WTC11 (cell line): ENCODE measurements around the gene WDR3.

Experiments
- ATF3 ChIP-seq: sonication (generic); formaldehyde crosslinking; conservative IDR thresholded peaks from 2 replicates; pipeline ENCODE4 v1.8.1; 2022; ENCODE audit warnings: mild to moderate bottlenecking, missing genetic modification reagents
- CTCF ChIP-seq: fragments of 200-600 bp; IDR thresholded peaks from 2 replicates; pipeline ENCODE4 v1.8.0; 2022; ENCODE audit warnings: antibody characterized with exemption
- E2F1 ChIP-seq: sonication (generic); formaldehyde crosslinking; IDR thresholded peaks from 2 replicates; pipeline ENCODE4 v1.8.0; 2022; ENCODE audit warnings: mild to moderate bottlenecking, missing genetic modification reagents
- FOXJ3 ChIP-seq: sonication (generic); formaldehyde crosslinking; IDR thresholded peaks from 2 replicates; pipeline ENCODE4 v1.9.0; 2021; ENCODE audit warnings: missing genetic modification reagents, mild to moderate bottlenecking, borderline replicate concordance
- FOXK1 ChIP-seq: sonication (generic); formaldehyde crosslinking; IDR thresholded peaks from 2 replicates; pipeline ENCODE4 v1.8.0; 2022; ENCODE audit warnings: mild to moderate bottlenecking, moderate library complexity, missing genetic modification reagents
- FOXP4 ChIP-seq: sonication (generic); formaldehyde crosslinking; IDR thresholded peaks from 2 replicates; pipeline ENCODE4 v1.8.0; 2022; ENCODE audit warnings: mild to moderate bottlenecking, missing genetic modification reagents
- JUN ChIP-seq: sonication (generic); formaldehyde crosslinking; IDR thresholded peaks from 2 replicates; pipeline ENCODE4 v1.8.0; 2023; ENCODE audit warnings: mild to moderate bottlenecking, missing genetic modification reagents
- SMAD3 ChIP-seq: sonication (generic); formaldehyde crosslinking; IDR thresholded peaks from 2 replicates; pipeline ENCODE4 v1.8.0; 2022; ENCODE audit warnings: missing genetic modification reagents, mild to moderate bottlenecking, borderline replicate concordance
- TP53 ChIP-seq: sonication (generic); formaldehyde crosslinking; IDR thresholded peaks from 2 replicates; pipeline ENCODE4 v1.8.1; 2023; ENCODE audit warnings: mild to moderate bottlenecking, missing genetic modification reagents
- ZNF138 ChIP-seq: sonication (generic); formaldehyde crosslinking; conservative IDR thresholded peaks from 2 replicates; pipeline ENCODE4 v1.8.1; 2022; ENCODE audit warnings: mild to moderate bottlenecking, moderate library complexity, missing genetic modification reagents
- ZNF219 ChIP-seq: sonication (generic); formaldehyde crosslinking; IDR thresholded peaks from 2 replicates; pipeline ENCODE4 v1.8.0; 2023; ENCODE audit warnings: missing genetic modification reagents, mild to moderate bottlenecking, borderline replicate concordance
- ZNF263 ChIP-seq: sonication (generic); formaldehyde crosslinking; IDR thresholded peaks from 2 replicates; pipeline ENCODE4 v1.8.1; 2022; ENCODE audit warnings: low read depth, mild to moderate bottlenecking, moderate library complexity, missing genetic modification reagents

- TF ChIP-seq CTCF (no peak), FOXK1 (CRISPR knock-in tag) (no peak), FOXP4 (CRISPR knock-in tag) (no peak), FOXJ3 (CRISPR knock-in tag) (no peak), JUN (CRISPR knock-in tag) (no peak), E2F1 (CRISPR knock-in tag) (no peak), ATF3 (CRISPR knock-in tag) (no peak), TP53 (no peak), ZNF138 (CRISPR knock-in tag) (no peak), ZNF219 (CRISPR knock-in tag) (no peak), ZNF263 (no peak), SMAD3 (CRISPR knock-in tag) (no peak)
These were observed 74.8 kb downstream of the WDR3 start for GRCh38 chr1:118004312-118004711.
